Measurements from ENCODE around the gene NUF2.

DNA sequence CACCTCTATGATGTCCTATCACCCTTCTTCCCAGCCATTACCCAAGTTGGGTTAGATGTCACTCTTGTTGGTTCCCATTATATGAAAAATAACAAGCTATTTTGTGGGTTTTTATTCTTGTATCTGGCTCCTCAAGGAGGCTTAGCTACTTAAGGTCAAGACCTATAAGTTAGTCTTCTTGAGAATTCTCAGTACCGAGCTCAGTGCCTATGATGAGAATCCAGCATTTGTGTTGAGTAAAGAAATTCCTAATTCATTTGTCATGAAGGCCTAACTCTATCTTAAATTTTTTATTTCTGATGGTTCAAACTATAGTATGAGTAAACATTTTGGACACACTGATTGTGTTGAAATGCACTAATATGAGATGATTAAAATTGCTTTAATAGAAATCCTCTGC lies 15.9 kb downstream of the NUF2 start:
- TF ChIP-seq, protein P1, sequence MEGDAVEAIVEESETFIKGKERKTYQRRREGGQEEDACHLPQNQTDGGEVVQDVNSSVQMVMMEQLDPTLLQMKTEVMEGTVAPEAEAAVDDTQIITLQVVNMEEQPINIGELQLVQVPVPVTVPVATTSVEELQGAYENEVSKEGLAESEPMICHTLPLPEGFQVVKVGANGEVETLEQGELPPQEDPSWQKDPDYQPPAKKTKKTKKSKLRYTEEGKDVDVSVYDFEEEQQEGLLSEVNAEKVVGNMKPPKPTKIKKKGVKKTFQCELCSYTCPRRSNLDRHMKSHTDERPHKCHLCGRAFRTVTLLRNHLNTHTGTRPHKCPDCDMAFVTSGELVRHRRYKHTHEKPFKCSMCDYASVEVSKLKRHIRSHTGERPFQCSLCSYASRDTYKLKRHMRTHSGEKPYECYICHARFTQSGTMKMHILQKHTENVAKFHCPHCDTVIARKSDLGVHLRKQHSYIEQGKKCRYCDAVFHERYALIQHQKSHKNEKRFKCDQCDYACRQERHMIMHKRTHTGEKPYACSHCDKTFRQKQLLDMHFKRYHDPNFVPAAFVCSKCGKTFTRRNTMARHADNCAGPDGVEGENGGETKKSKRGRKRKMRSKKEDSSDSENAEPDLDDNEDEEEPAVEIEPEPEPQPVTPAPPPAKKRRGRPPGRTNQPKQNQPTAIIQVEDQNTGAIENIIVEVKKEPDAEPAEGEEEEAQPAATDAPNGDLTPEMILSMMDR (IDR thresholded peaks at IDR 0.05; ENCODE audit: low read length), result no peak
- no peak for TF ChIP-seq EZH2phosphoT487 (IDR thresholded peaks at IDR 0.05; ENCODE audit: low read length)

Data from MM.1S (cell line).